ENCODE data around the gene CASP2. TPM values are rescaled to one million over a fixed set of nuclear protein-coding genes. Genes with fewer than 3 reads are reported as not detected.

The CASP2 gene
- polyA plus RNA-seq, 1 donor (not counting 4 experiments of a cell fraction or from before 2014, with no cell fraction given), result 12.8 TPM

- Histone ChIP-seq H3K9me1 (ENCODE audit: control insufficient read depth, extremely low read depth, insufficient read depth, low read length) (no peaks in the 10 kb centered on the region), H2AFZ (ENCODE audit: control insufficient read depth, low read length) (no peak overlapping the region), H4K20me1 (ENCODE audit: control insufficient read depth, extremely low read depth, insufficient read depth, low read length) (no peaks in the 10 kb centered on the region), H3K27me3 (ENCODE audit: control insufficient read depth, extremely low read depth, insufficient read depth, low read length) (no peaks in the 10 kb centered on the region), H3K36me3 (ENCODE audit: control insufficient read depth in 2 of 2, extremely low read depth in 1 of 2, insufficient read depth in 2 of 2, low read length in 2 of 2) (no peaks in the 10 kb centered on the region), H3K27ac (ENCODE audit: control insufficient read depth, insufficient read depth, low read length) (no peak overlapping the region), H3K79me2 (ENCODE audit: control insufficient read depth, insufficient read depth, low read length) (no peaks in the 10 kb centered on the region), H3K9ac (ENCODE audit: control insufficient read depth, extremely low read depth, insufficient read depth, low read length) (no peak overlapping the region), H3K9me3 (ENCODE audit: control insufficient read depth, low read depth, low read length) (no peaks in the 10 kb centered on the region), H3K4me1 (ENCODE audit: control insufficient read depth, extremely low read depth, insufficient read depth, low read length) (peaks cover 7% of the 10 kb centered on the region), H3K4me3 (ENCODE audit: control insufficient read depth in 2 of 3, extremely low read depth in 1 of 3, insufficient read depth in 2 of 3, low read depth in 1 of 3, low read length in 3 of 3) (no peak overlapping the region), H3K4me2 (ENCODE audit: control insufficient read depth, extremely low read depth, insufficient read depth, low read depth, low read length) (no peak overlapping the region)
- DNase-seq (ENCODE audit: low read depth, low spot score) (no peak), FAIRE-seq (no peak)
- dilution Hi-C loops (cut with MboI; ENCODE audit: extremely low pct_ligation_motif_present, low sequenced_read_pairs), result no loop called here
- TF ChIP-seq EZH2 (IDR thresholded peaks at IDR 0.05; ENCODE audit: low read length) (no peak), CTCF (optimal IDR thresholded peaks at IDR 0.05 in 1 of 3, IDR thresholded peaks at IDR 0.05 in 1 of 3, conservative IDR thresholded peaks at IDR 0.05 in 1 of 3; ENCODE audit: extremely low read depth in 1 of 3, insufficient read depth in 2 of 3, low read length in 3 of 3) (no peak)
Measured at GRCh38 chr7:143244321-143244720, 43.8 kb upstream of the CASP2 start.

GRCh38 chr7:143245123-143245522 is 43.0 kb upstream of the CASP2 start:
- no peak overlapping the region for H3K27ac ChIP-seq (ENCODE audit: control insufficient read depth, insufficient read depth, low read length)
- no peak overlapping the region for H3K4me3 ChIP-seq (ENCODE audit: control insufficient read depth in 2 of 3, extremely low read depth in 1 of 3, insufficient read depth in 2 of 3, low read depth in 1 of 3, low read length in 3 of 3)
- H3K36me3 ChIP-seq (ENCODE audit: control insufficient read depth in 2 of 2, extremely low read depth in 1 of 2, insufficient read depth in 2 of 2, low read length in 2 of 2), result no peaks in the 10 kb centered on the region
- no peak overlapping the region for H3K9ac ChIP-seq (ENCODE audit: control insufficient read depth, extremely low read depth, insufficient read depth, low read length)
- peaks cover 7% of the 10 kb centered on the region for H3K4me1 ChIP-seq (ENCODE audit: control insufficient read depth, extremely low read depth, insufficient read depth, low read length)
- no peaks in the 10 kb centered on the region for H3K9me1 ChIP-seq (ENCODE audit: control insufficient read depth, extremely low read depth, insufficient read depth, low read length)
- H2AFZ ChIP-seq (ENCODE audit: control insufficient read depth, low read length), result peak overlapping the region; percentile 70
- no peaks in the 10 kb centered on the region for H3K27me3 ChIP-seq (ENCODE audit: control insufficient read depth, extremely low read depth, insufficient read depth, low read length)
- H3K9me3 ChIP-seq (ENCODE audit: control insufficient read depth, low read depth, low read length), result no peaks in the 10 kb centered on the region
- TF ChIP-seq CTCF (optimal IDR thresholded peaks at IDR 0.05 in 1 of 3, IDR thresholded peaks at IDR 0.05 in 1 of 3, conservative IDR thresholded peaks at IDR 0.05 in 1 of 3; ENCODE audit: extremely low read depth in 1 of 3, insufficient read depth in 2 of 3, low read length in 3 of 3) (no peak), EZH2 (IDR thresholded peaks at IDR 0.05; ENCODE audit: low read length) (no peak)
- peak overlapping the region; percentile 66 for H3K4me2 ChIP-seq (ENCODE audit: control insufficient read depth, extremely low read depth, insufficient read depth, low read depth, low read length)
- dilution Hi-C loops (cut with MboI; ENCODE audit: extremely low pct_ligation_motif_present, low sequenced_read_pairs), result no loop called here
- DNase-seq (ENCODE audit: low read depth, low spot score), result no peak
- peak; percentile 59 for FAIRE-seq
- no peaks in the 10 kb centered on the region for H4K20me1 ChIP-seq (ENCODE audit: control insufficient read depth, extremely low read depth, insufficient read depth, low read length)
- H3K79me2 ChIP-seq (ENCODE audit: control insufficient read depth, insufficient read depth, low read length), result no peaks in the 10 kb centered on the region

All from keratinocyte (primary cell).